H1 (cell line): ENCODE measurements around the gene VHLL. TPM values are rescaled to one million over a fixed set of nuclear protein-coding genes. Genes with fewer than 3 reads are reported as not detected.

Experiments
- CTCF ChIA-PET: fragments of 300-600 bp; sonication (Branson Sonifier 250); formaldehyde crosslinking; loops from one replicate; lab custom pipeline; 2021; ENCODE audit not compliant: partially characterized antibody; lab: Charles Lee
- POLR2A ChIA-PET: fragments of 300-600 bp; sonication (Branson Sonifier 250); formaldehyde crosslinking; loops from one replicate; lab custom pipeline; 2021; ENCODE audit warnings: inconsistent platforms; ENCODE audit not compliant: partially characterized antibody; lab: Charles Lee
- DNase-seq, 2 experiments: peaks; one replicate each; pipeline versions ENCODE4 v3.0.0 to v3.0.0-alpha.2; 2010 to 2022; ENCODE audit warnings: low spot score in 2 of 2, low read depth in 1 of 2, mixed read lengths in 1 of 2
- FAIRE-seq: peaks from 2 replicates; lab custom pipeline; 2011; peaks lifted over from hg19 to GRCh38; lab: Jason Lieb, UNC
- H2AFZ ChIP-seq: 2 replicates; pipeline ENCODE4 v1.8.1; 2012; ENCODE audit warnings: low read length, inconsistent platforms
- H2AK5ac ChIP-seq: 2 replicates; pipeline ENCODE4 v1.6.1; 2013; ENCODE audit warnings: low read depth, low read length
- H2BK120ac ChIP-seq: replicated peaks from 2 replicates; pipeline ENCODE3; 2013; ENCODE audit warnings: low read depth, low read length, inconsistent platforms
- H2BK12ac ChIP-seq: 2 replicates; pipeline ENCODE4 v1.6.1; 2013; ENCODE audit warnings: low read depth, low read length
- H2BK15ac ChIP-seq: 2 replicates; pipeline ENCODE4 v1.6.1; 2013; ENCODE audit warnings: low read length
- H2BK20ac ChIP-seq: 2 replicates; pipeline ENCODE4 v1.6.1; 2013; ENCODE audit warnings: low read length
- H2BK5ac ChIP-seq: 2 replicates; pipeline ENCODE4 v1.6.1; 2013; ENCODE audit warnings: low read depth, low read length
- H3K14ac ChIP-seq: 2 replicates; pipeline ENCODE4 v1.6.1; 2013; ENCODE audit warnings: inconsistent platforms; ENCODE audit not compliant: insufficient read length
- H3K18ac ChIP-seq: 2 replicates; pipeline ENCODE4 v1.6.1; 2013; ENCODE audit warnings: low read length; ENCODE audit errors: extremely low read depth
- H3K23ac ChIP-seq: 2 replicates; pipeline ENCODE4 v1.6.1; 2013; ENCODE audit warnings: inconsistent platforms; ENCODE audit not compliant: insufficient read length
- H3K23me2 ChIP-seq: 2 replicates; pipeline ENCODE4 v1.6.1; 2013; ENCODE audit warnings: low read depth, low read length
- H3K27ac ChIP-seq: 2 replicates; pipeline ENCODE4 v1.6.1; 2011; ENCODE audit warnings: low read depth, low read length, inconsistent platforms
- H3K27me3 ChIP-seq, 4 experiments: replicated peaks in 1 of 4; 1 replicate in 1 of 4; 2 replicates in 3 of 4; pipeline versions ENCODE4 v1.6.1 to v1.8.1; 2011 to 2013; ENCODE audit warnings: low read length in 3 of 4, mild to moderate bottlenecking in 3 of 4, inconsistent platforms in 2 of 4, mixed read lengths in 2 of 4, moderate library complexity in 1 of 4; ENCODE audit not compliant: control insufficient read depth in 3 of 4, insufficient read depth in 3 of 4; ENCODE audit errors: extremely low read depth in 1 of 4
- H3K36me3 ChIP-seq, 4 experiments: 2 replicates each; pipeline versions ENCODE4 v1.6.1 to v1.8.1; 2011 to 2013; ENCODE audit warnings: mild to moderate bottlenecking in 4 of 4, low read length in 3 of 4, moderate library complexity in 2 of 4, control low read depth in 1 of 4, inconsistent platforms in 1 of 4; ENCODE audit not compliant: insufficient read depth in 4 of 4, control insufficient read depth in 2 of 4
- H3K4ac ChIP-seq: replicated peaks from 2 replicates; pipeline ENCODE3; 2013; ENCODE audit warnings: low read length, low read depth, mixed read lengths, inconsistent platforms; ENCODE audit not compliant: insufficient read length
- H3K4me1 ChIP-seq, 4 experiments: replicated peaks in 1 of 4; 1 replicate in 1 of 4; 2 replicates in 3 of 4; pipeline versions ENCODE4 v1.6.1 to v1.8.1; 2011 to 2013; ENCODE audit warnings: low read length in 3 of 4, inconsistent platforms in 2 of 4, mixed read lengths in 1 of 4; ENCODE audit not compliant: insufficient read depth in 4 of 4, control insufficient read depth in 3 of 4
- H3K4me2 ChIP-seq, 2 experiments: 2 replicates each; pipeline versions ENCODE4 v1.6.1 to v1.8.1; 2011 to 2013; ENCODE audit warnings: low read depth in 2 of 2, low read length in 2 of 2, control low read depth in 1 of 2, inconsistent platforms in 1 of 2, mild to moderate bottlenecking in 1 of 2; ENCODE audit not compliant: insufficient read depth in 1 of 2
- H3K4me3 ChIP-seq, 4 experiments: fragments of 200-600, 300-600 bp in 1 of 4; sonication (generic), shearing (Covaris generic), sonication (Bioruptor Twin) in 1 of 4; 2 replicates each; pipeline versions ENCODE4 v1.5.1 to v1.8.1; 2011 to 2016; ENCODE audit warnings: low read length in 4 of 4, low read depth in 3 of 4, control low read depth in 2 of 4, inconsistent platforms in 2 of 4, mild to moderate bottlenecking in 2 of 4, mixed read lengths in 1 of 4, moderate library complexity in 1 of 4; ENCODE audit not compliant: insufficient read depth in 2 of 4; ENCODE audit errors: extremely low read depth in 1 of 4
- H3K56ac ChIP-seq: replicated peaks from 2 replicates; pipeline ENCODE3; 2013; ENCODE audit warnings: low read depth, mild to moderate bottlenecking, mixed read lengths, low read length, inconsistent platforms; ENCODE audit not compliant: insufficient read length
- H3K79me1 ChIP-seq: 2 replicates; pipeline ENCODE4 v1.6.1; 2013; ENCODE audit warnings: low read depth, low read length, control low read depth
- H3K79me2 ChIP-seq, 2 experiments: 2 replicates each; pipeline versions ENCODE4 v1.6.1 to v1.8.1; 2012 to 2013; ENCODE audit warnings: low read length in 2 of 2, mild to moderate bottlenecking in 2 of 2, inconsistent platforms in 1 of 2; ENCODE audit not compliant: insufficient read depth in 2 of 2, control insufficient read depth in 1 of 2
- H3K9ac ChIP-seq, 4 experiments: replicated peaks in 1 of 4; 1 replicate in 1 of 4; 2 replicates in 3 of 4; pipeline versions ENCODE4 v1.6.1 to v1.8.1; 2011 to 2013; ENCODE audit warnings: low read depth in 3 of 4, low read length in 3 of 4, control low read depth in 2 of 4, mild to moderate bottlenecking in 2 of 4, moderate library complexity in 2 of 4, inconsistent platforms in 1 of 4; ENCODE audit errors: extremely low read depth in 1 of 4
- H3K9me3 ChIP-seq, 2 experiments: 2 replicates each; pipeline versions ENCODE4 v1.6.1 to v1.8.1; 2012 to 2013; ENCODE audit warnings: mild to moderate bottlenecking in 2 of 2, moderate library complexity in 2 of 2, control low read depth in 1 of 2, inconsistent platforms in 1 of 2, low read depth in 1 of 2, low read length in 1 of 2, mixed read lengths in 1 of 2; ENCODE audit not compliant: insufficient read depth in 2 of 2
- H4K20me1 ChIP-seq, 2 experiments: replicated peaks in 1 of 2; 2 replicates each; pipeline versions ENCODE3 to v1.8.1; 2011 to 2013; ENCODE audit warnings: inconsistent platforms in 2 of 2, low read length in 2 of 2, mild to moderate bottlenecking in 1 of 2; ENCODE audit not compliant: insufficient read depth in 2 of 2, control insufficient read depth in 1 of 2
- H4K5ac ChIP-seq: 2 replicates; pipeline ENCODE4 v1.6.1; 2013; ENCODE audit warnings: low read length, low read depth, mixed read lengths, inconsistent platforms; ENCODE audit not compliant: insufficient read length
- H4K8ac ChIP-seq: 2 replicates; pipeline ENCODE4 v1.8.0; 2013; ENCODE audit warnings: mild to moderate bottlenecking, moderate library complexity, low read length, inconsistent platforms; ENCODE audit not compliant: insufficient read depth; ENCODE audit errors: extremely low read depth
- H4K91ac ChIP-seq: replicated peaks from 2 replicates; pipeline ENCODE3; 2013; ENCODE audit warnings: low read length, mixed read lengths, inconsistent platforms; ENCODE audit not compliant: insufficient read length
- BRCA1 ChIP-seq: IDR thresholded peaks from 2 replicates; pipeline ENCODE4 v1.6.1; 2012; ENCODE audit warnings: low read depth, low read length, improper control_type of control experiment
- GABPA ChIP-seq: IDR thresholded peaks from 2 replicates; pipeline ENCODE4 v1.6.1; 2011; ENCODE audit warnings: mild to moderate bottlenecking, low read length, moderate library complexity, borderline replicate concordance; ENCODE audit not compliant: insufficient read depth
- KDM1A ChIP-seq: fragments of 200-600, 300-600 bp; sonication (generic); IDR thresholded peaks from 2 replicates; pipeline ENCODE4 v1.7.1; 2016; ENCODE audit warnings: mild to moderate bottlenecking, low read length, borderline replicate concordance
- PHF8 ChIP-seq: fragments of 200-600 bp; sonication (generic); conservative IDR thresholded peaks from 2 replicates; pipeline ENCODE4 v1.7.1; 2012; ENCODE audit warnings: low read depth, mild to moderate bottlenecking, inconsistent platforms, low read length, moderate library complexity
- POLR2AphosphoS5 ChIP-seq: IDR thresholded peaks from 2 replicates; pipeline ENCODE4 v1.6.1; 2011; ENCODE audit warnings: low read depth, low read length
- SP1 ChIP-seq: IDR thresholded peaks from 2 replicates; pipeline ENCODE4 v1.6.1; 2011; ENCODE audit warnings: low read depth, low read length
- TEAD4 ChIP-seq: IDR thresholded peaks from 2 replicates; pipeline ENCODE4 v1.6.1; 2012; ENCODE audit warnings: low read depth, low read length, inconsistent platforms, mixed read lengths
- WGBS, 2 experiments: shearing (Covaris generic) in 1 of 2; methylation state at CpG; one replicate each; pipeline versions ENCODE4 v1.1.6 to v1.1.7; 2013 to 2015; ENCODE audit warnings: low lambda C conversion rate in 2 of 2, mixed read lengths in 2 of 2, inconsistent platforms in 1 of 2, low coverage in 1 of 2, missing lambda C conversion rate in 1 of 2; ENCODE audit not compliant: insufficient replicate concordance in 2 of 2, insufficient coverage in 1 of 2, insufficient read length in 1 of 2; ENCODE audit errors: extremely low coverage in 1 of 2, missing lambda C conversion rate in 1 of 2; 5-methylcytosine and 5-hydroxymethylcytosine counted together
- polyA plus RNA-seq, 7 experiments: library from polyadenylated mRNA; depleted of rRNA in 3 of 7; stranded (reverse) in 5 of 7; unstranded in 2 of 7; fragments of >200 nt in 5 of 7; fragments of 200-250 nt in 2 of 7; gene quantifications; 1 replicate in 5 of 7; 2 replicates in 1 of 7; 4 replicates in 1 of 7; pipeline versions ENCODE4 v1.2.1 to v1.2.3, GENCODE V29; 2011 to 2013; ENCODE audit warnings: missing spikeins in 2 of 7, mixed read lengths in 2 of 7
- total RNA-seq: library from RNA; stranded (reverse); fragmentation: NEBNext Ultra II Directional; extraction: Animal tissue kit (Norgen Biotek cat#: 25700); gene quantifications from 2 replicates; pipeline ENCODE4 v1.2.1, GENCODE V29; 2021

Gene VHLL
- total and polyA plus RNA-seq, 2 of the 8 experiments (the other 6 are each of a cell fraction or from before 2014, with no cell fraction given): not detected

DNA sequence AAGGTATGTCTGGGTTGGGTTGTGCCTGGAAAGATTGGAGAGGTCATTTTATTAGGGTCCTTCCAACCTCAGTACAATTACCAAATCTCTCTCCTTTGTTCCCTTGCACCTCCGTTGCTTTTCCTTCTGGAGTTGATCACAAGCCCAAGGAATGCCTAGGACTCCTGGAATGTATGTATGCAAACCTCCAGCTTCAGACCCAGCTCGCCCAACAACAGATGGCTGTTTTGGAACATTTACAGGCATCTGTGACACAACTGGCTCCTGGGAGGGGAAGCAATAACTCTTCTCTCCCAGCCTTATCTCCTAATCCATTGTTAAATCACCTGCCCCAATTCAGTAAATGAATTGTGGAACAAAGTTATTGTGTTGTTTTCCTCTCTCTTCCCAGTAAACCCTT is 47.5 kb upstream of the VHLL start:
- H2AFZ ChIP-seq: no peak overlapping the region
- H2BK12ac ChIP-seq: no peak overlapping the region
- H4K20me1 ChIP-seq: no peaks in the 10 kb centered on the region
- H3K9me3 ChIP-seq: no peaks in the 10 kb centered on the region
- H2BK20ac ChIP-seq: no peak overlapping the region
- H3K14ac ChIP-seq: no peak overlapping the region
- no peak overlapping the region; a peak in 1 of 4 replicates for H3K4me2 ChIP-seq
- POLR2A ChIA-PET: interaction anchor here (0.8 to 2.0 kb wide), 4 partner anchors 9 to 99 kb away, joined by 3 to 7 read pairs (median 4); partner anchors contain the start of gene CCT3
- no peak overlapping the region for H2BK120ac ChIP-seq
- H3K27ac ChIP-seq: no peak overlapping the region
- CTCF ChIA-PET: interaction anchor here (7.3 kb wide), 1 partner anchor 13 kb away, joined by 60 read pairs; no protein-coding TSS in a partner anchor
- FAIRE-seq: no peak
- H3K23me2 ChIP-seq: no peaks in the 10 kb centered on the region
- no peak overlapping the region for H3K56ac ChIP-seq
- no peaks in the 10 kb centered on the region for H3K79me1 ChIP-seq
- H3K18ac ChIP-seq: no peak overlapping the region
- no peak overlapping the region for H4K8ac ChIP-seq
- H3K4me1 ChIP-seq: no peaks in the 10 kb centered on the region
- H3K4me3 ChIP-seq: no peak overlapping the region
- H3K36me3 ChIP-seq: no peaks in the 10 kb centered on the region
- no peaks in the 10 kb centered on the region for H3K27me3 ChIP-seq
- H2BK5ac ChIP-seq: no peak overlapping the region; the same call in 1 of the 2 replicates
- no peak overlapping the region for H3K4ac ChIP-seq
- no peak for TF ChIP-seq GABPA
- no peak for TF ChIP-seq PHF8
- no peak for TF ChIP-seq KDM1A
- no peak for TF ChIP-seq POLR2AphosphoS5
- TF ChIP-seq BRCA1: no peak
- no peak for TF ChIP-seq SP1
- TF ChIP-seq TEAD4: peak; percentile 39; the same call in 1 of the 2 replicates
- no peak overlapping the region for H2BK15ac ChIP-seq
- H3K23ac ChIP-seq: no peak overlapping the region
- H3K79me2 ChIP-seq: no peaks in the 10 kb centered on the region
- no peak overlapping the region for H2AK5ac ChIP-seq
- H4K5ac ChIP-seq: no peak overlapping the region
- 51% methylated on average over 2 of the region's 2 CpGs; no CpG with 5 or more reads in 1 of the 2 experiments for WGBS, 2 experiments
- H3K9ac ChIP-seq: no peak overlapping the region; a peak in 1 of 7 replicates
- no peak overlapping the region for H4K91ac ChIP-seq
- DNase-seq: no peak
